ENCODE results near the gene PRKAR1B. TPM values are rescaled to one million over a fixed set of nuclear protein-coding genes. Genes with fewer than 3 reads are reported as not detected.

PRKAR1B gene
- total and polyA plus RNA-seq, 10 of the 15 experiments (the other 5 are each of a cell fraction or from before 2014, with no cell fraction given): 1.4 to 45.6 (median 19.3) TPM

GRCh38 chr7:582931-583330 is 144.2 kb downstream of the PRKAR1B start:
- DNase-seq (ENCODE audit: low read depth, low spot score): no peak
- no peak overlapping the region for H2AFZ ChIP-seq (ENCODE audit: control insufficient read depth, low read depth, low read length)
- ChIA-PET CTCF (no interaction called here), RAD21 (ENCODE audit: unreplicated experiment) (no interaction called here), POLR2A (no interaction called here), SMC1A (ENCODE audit: uncharacterized antibody, unreplicated experiment) (no interaction called here)
- BruUV-seq (replicated peaks): no TSS peak
- no peaks in the 10 kb centered on the region for H4K20me1 ChIP-seq (ENCODE audit: control insufficient read depth, insufficient read depth)
- intact Hi-C loops (cut with micrococcal nuclease; ENCODE audit: unreplicated experiment) (no loop called here), in situ Hi-C loops (cut with MboI) (no loop called here)
- ATAC-seq: no peak
- H3K79me2 ChIP-seq (ENCODE audit: control insufficient read depth, insufficient read depth, low read length): no peaks in the 10 kb centered on the region
- no peak overlapping the region for H3K4me3 ChIP-seq
- FAIRE-seq: no peak
- H3K27ac ChIP-seq (ENCODE audit: control insufficient read depth, insufficient read depth): no peak overlapping the region
- no peak overlapping the region for H3K9ac ChIP-seq (ENCODE audit: control insufficient read depth, insufficient read depth, low read length)
- H3K4me1 ChIP-seq (ENCODE audit: control insufficient read depth, insufficient read depth, low read length): peaks cover 11% of the 10 kb centered on the region
- 98% methylated on average over 22 of the region's 23 CpGs for WGBS (ENCODE audit: insufficient coverage, insufficient replicate concordance, low lambda C conversion rate, missing lambda C conversion rate)
- TF ChIP-seq ATF7 (IDR thresholded peaks at IDR 0.05; ENCODE audit: low read depth): no peak
- no peak for TF ChIP-seq FOS (IDR thresholded peaks at IDR 0.05; ENCODE audit: borderline replicate concordance, extremely low read depth, insufficient read length)
- no peak for TF ChIP-seq MEF2A (IDR thresholded peaks at IDR 0.05; ENCODE audit: insufficient read depth, low read depth, low read length)
- TF ChIP-seq STAT1 (conservative IDR thresholded peaks at IDR 0.05): no peak
- TF ChIP-seq ZNF592 (IDR thresholded peaks at IDR 0.05): no peak
- TF ChIP-seq MTA3 (IDR thresholded peaks at IDR 0.05; ENCODE audit: borderline replicate concordance, low read length): no peak
- no peak for TF ChIP-seq WRNIP1 (IDR thresholded peaks at IDR 0.05; ENCODE audit: borderline replicate concordance, low read depth, low read length)
- no peak for TF ChIP-seq RELA (IDR thresholded peaks at IDR 0.05; ENCODE audit: borderline replicate concordance, partially characterized antibody)
- no peak for TF ChIP-seq PAX8 (IDR thresholded peaks at IDR 0.05)
- no peak for TF ChIP-seq CREB1 (IDR thresholded peaks at IDR 0.05; ENCODE audit: low read depth)
- H3K36me3 ChIP-seq (ENCODE audit: control insufficient read depth in 2 of 2, insufficient read depth in 2 of 2, low read length in 1 of 2): peaks cover 8 to 9% of the 10 kb centered on the region in 2 experiments; a peak in 3 of 4 replicates
- no peaks in the 10 kb centered on the region for H3K27me3 ChIP-seq (replicated peaks in 1 of 2; ENCODE audit: control insufficient read depth in 2 of 2, insufficient read depth in 2 of 2, low read length in 1 of 2)
- H3K4me2 ChIP-seq (ENCODE audit: control insufficient read depth, insufficient read depth): no peak overlapping the region
- peaks cover 5% of the 10 kb centered on the region; the same call in 2 of the 3 replicates for H3K9me3 ChIP-seq (replicated peaks; ENCODE audit: control insufficient read depth, insufficient read depth, low read length)

Measured in GM12878 (cell line).